ENCODE data around the gene GALNT1. TPM values are rescaled to one million over a fixed set of nuclear protein-coding genes. Genes with fewer than 3 reads are reported as not detected.

The GALNT1 gene
- total and polyA plus RNA-seq, 9 of the 15 experiments (the other 6 are each of a cell fraction or from before 2014, with no cell fraction given), result 14.4 to 54.1 (median 36.6) TPM

- Histone ChIP-seq H3K9ac (ENCODE audit: insufficient read depth in 1 of 2, low read depth in 2 of 2, low read length in 2 of 2) (no peak overlapping the region), H3K27ac (ENCODE audit: extremely low read depth, low read depth, low read length) (no peak overlapping the region), H3K9me1 (ENCODE audit: control insufficient read depth, insufficient read depth, low read length) (no peaks in the 10 kb centered on the region), H3K4me3 (no peak overlapping the region), H3K36me3 (ENCODE audit: control insufficient read depth, insufficient read depth, low read length) (no peaks in the 10 kb centered on the region), H3K4me2 (ENCODE audit: insufficient read depth, low read length) (no peak overlapping the region), H3K27me3 (ENCODE audit: control insufficient read depth in 2 of 2, insufficient read depth in 2 of 2, low read length in 2 of 2) (no peaks in the 10 kb centered on the region), H3K4me1 (replicated peaks in 1 of 2; ENCODE audit: control insufficient read depth in 2 of 2, insufficient read depth in 2 of 2, low read length in 2 of 2) (peaks cover 0 to 8% of the 10 kb centered on the region in 2 experiments; a peak in 2 of 5 replicates), H2AFZ (ENCODE audit: low read depth, low read length) (no peak overlapping the region), H3K79me2 (ENCODE audit: control insufficient read depth, insufficient read depth, low read length) (no peaks in the 10 kb centered on the region), H3K9me3 (replicated peaks; ENCODE audit: control insufficient read depth, insufficient read depth, low read depth, low read length) (no peaks in the 10 kb centered on the region), H4K20me1 (replicated peaks; ENCODE audit: control insufficient read depth, insufficient read depth, low read length) (no peaks in the 10 kb centered on the region)
- intact Hi-C loops (cut with micrococcal nuclease), result no loop called here
- no peak for TF ChIP-seq ZNF76 (CRISPR knock-in tag; IDR thresholded peaks at IDR 0.05; ENCODE audit: borderline replicate concordance)
- no peak for TF ChIP-seq TRIM24 (IDR thresholded peaks at IDR 0.05)
- no peak for TF ChIP-seq RBM25 (IDR thresholded peaks at IDR 0.05; ENCODE audit: low read depth, low read length, severe bottlenecking)
- no peak for TF ChIP-seq TAF1 (IDR thresholded peaks at IDR 0.05; ENCODE audit: control insufficient read depth, extremely low read depth, insufficient read depth, low read length, severe bottlenecking)
- TF ChIP-seq SMARCA4 (IDR thresholded peaks at IDR 0.05), result no peak
- TF ChIP-seq GABPB2 (CRISPR knock-in tag; conservative IDR thresholded peaks at IDR 0.05), result no peak
- TF ChIP-seq HDAC2 (IDR thresholded peaks at IDR 0.05), result no peak
- TF ChIP-seq TBL1XR1 (IDR thresholded peaks at IDR 0.05; ENCODE audit: low read length in 2 of 2), result no peak
- TF ChIP-seq ZNF282 (CRISPR knock-in tag; IDR thresholded peaks at IDR 0.05), result no peak
- no peak for TF ChIP-seq ELF2 (CRISPR knock-in tag; IDR thresholded peaks at IDR 0.05)
- no peak for TF ChIP-seq PTBP1 (IDR thresholded peaks at IDR 0.05; ENCODE audit: low read depth, low read length)
- TF ChIP-seq KAT8 (IDR thresholded peaks at IDR 0.05; ENCODE audit: low read depth), result no peak
- TF ChIP-seq KDM5B (IDR thresholded peaks at IDR 0.05; ENCODE audit: insufficient replicate concordance, low read depth, low read length), result no peak
- no peak for TF ChIP-seq SNIP1 (IDR thresholded peaks at IDR 0.05; ENCODE audit: low read depth)
- TF ChIP-seq HDGF (IDR thresholded peaks at IDR 0.05), result no peak
- TF ChIP-seq ZNF217 (CRISPR knock-in tag; IDR thresholded peaks at IDR 0.05), result no peak
- TF ChIP-seq CEBPZ (IDR thresholded peaks at IDR 0.05; ENCODE audit: borderline replicate concordance, low read depth, low read length), result no peak
- ChIA-PET CTCF (ENCODE audit: low intra/inter-chr PET ratio) (no interaction called here), POLR2A (no interaction called here)
- DNase-seq (ENCODE audit: extremely low read depth in 1 of 4, low spot score in 3 of 4), result no peak
- BruUV-seq (replicated peaks), result no TSS peak
- no peak for ATAC-seq
- 63% methylated on average over 4 of the region's 4 CpGs for WGBS (ENCODE audit: insufficient coverage, low coverage, missing lambda C conversion rate)
- FAIRE-seq, result no peak
- in situ Hi-C loops (cut with MboI), result no loop called here
Observed at GRCh38 chr18:35691625-35692024, 110.1 kb downstream of the GALNT1 start.

Measured in K562 (cell line).